Mammary epithelial cell (primary cell): ENCODE measurements around the gene MTHFD1.

Source experiments
- EZH2 ChIP-seq: IDR thresholded peaks from 2 replicates; pipeline ENCODE4 v1.6.1; 2012; ENCODE audit warnings: low read length, inconsistent platforms, borderline replicate concordance
- TF ChIP-seq, protein P1 (sequence below), 2 donors: IDR thresholded peaks in 1 of 2; conservative IDR thresholded peaks in 1 of 2; 2 replicates each; pipeline ENCODE4 v1.5.1; 2011 to 2012; ENCODE audit warnings: inconsistent platforms in 2 of 2, low read length in 2 of 2, mild to moderate bottlenecking in 2 of 2, control low read depth in 1 of 2, low read depth in 1 of 2; ENCODE audit not compliant: insufficient read depth in 1 of 2; ENCODE audit errors: extremely low read depth in 1 of 2

DNA sequence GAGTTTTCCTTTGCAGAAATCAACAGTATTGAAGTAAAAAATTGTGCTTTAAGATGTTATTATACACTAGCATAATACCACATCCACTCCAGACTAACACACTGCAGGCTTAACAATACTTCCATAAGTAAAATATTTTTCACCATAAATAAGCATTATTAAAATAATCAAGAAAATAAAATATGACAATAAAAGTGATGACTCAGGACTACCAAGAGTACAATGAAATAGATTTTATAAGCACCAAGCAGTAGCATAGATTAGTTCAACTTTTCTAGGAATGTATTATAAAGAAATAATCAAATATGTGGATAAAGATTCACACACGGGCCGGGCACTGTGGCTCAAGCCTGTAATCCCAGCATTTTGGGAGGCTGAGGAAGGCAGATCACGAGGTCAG, 40.4 kb upstream of the MTHFD1 start:
- TF ChIP-seq EZH2: no peak
- TF ChIP-seq, protein P1, sequence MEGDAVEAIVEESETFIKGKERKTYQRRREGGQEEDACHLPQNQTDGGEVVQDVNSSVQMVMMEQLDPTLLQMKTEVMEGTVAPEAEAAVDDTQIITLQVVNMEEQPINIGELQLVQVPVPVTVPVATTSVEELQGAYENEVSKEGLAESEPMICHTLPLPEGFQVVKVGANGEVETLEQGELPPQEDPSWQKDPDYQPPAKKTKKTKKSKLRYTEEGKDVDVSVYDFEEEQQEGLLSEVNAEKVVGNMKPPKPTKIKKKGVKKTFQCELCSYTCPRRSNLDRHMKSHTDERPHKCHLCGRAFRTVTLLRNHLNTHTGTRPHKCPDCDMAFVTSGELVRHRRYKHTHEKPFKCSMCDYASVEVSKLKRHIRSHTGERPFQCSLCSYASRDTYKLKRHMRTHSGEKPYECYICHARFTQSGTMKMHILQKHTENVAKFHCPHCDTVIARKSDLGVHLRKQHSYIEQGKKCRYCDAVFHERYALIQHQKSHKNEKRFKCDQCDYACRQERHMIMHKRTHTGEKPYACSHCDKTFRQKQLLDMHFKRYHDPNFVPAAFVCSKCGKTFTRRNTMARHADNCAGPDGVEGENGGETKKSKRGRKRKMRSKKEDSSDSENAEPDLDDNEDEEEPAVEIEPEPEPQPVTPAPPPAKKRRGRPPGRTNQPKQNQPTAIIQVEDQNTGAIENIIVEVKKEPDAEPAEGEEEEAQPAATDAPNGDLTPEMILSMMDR (conservative IDR thresholded peaks at IDR 0.05 in 1 of 2, IDR thresholded peaks at IDR 0.05 in 1 of 2; ENCODE audit: extremely low read depth in 1 of 2, insufficient read depth in 1 of 2, low read depth in 1 of 2, low read length in 2 of 2): no peak
